Left lobe of liver (tissue), 2 donors: ENCODE results near the gene TWSG1. TPM values are rescaled to one million over a fixed set of nuclear protein-coding genes. Genes with fewer than 3 reads are reported as not detected.
"Not testable (repeated sequence)": the region's sequence is repeated elsewhere in the genome, so short reads cannot be mapped to it uniquely, and the experiment has no call there.

Experiments used
- ATAC-seq: fragments of 200-7000 bp; cut with Tn5 transposase; one replicate; pipeline ENCODE4 v1.9.1; 2020; ENCODE audit warnings: mild to moderate bottlenecking, moderate library complexity
- DNase-seq: peaks from one replicate; pipeline ENCODE4 v3.0.0-alpha.2; 2020; ENCODE audit warnings: low spot score
- total RNA-seq: library from RNA; stranded (reverse); gene quantifications from one replicate; pipeline ENCODE4 v1.2.1, GENCODE V29; 2021
- donor health status: DM: no; HTN: no; CAD: no; lungs with moderate emphysema.
- donor health status: DM: no; HTN: yes; CAD: no.

Gene TWSG1
- total RNA-seq, 1 donor from 2014 or later = 4.4 TPM

DNA sequence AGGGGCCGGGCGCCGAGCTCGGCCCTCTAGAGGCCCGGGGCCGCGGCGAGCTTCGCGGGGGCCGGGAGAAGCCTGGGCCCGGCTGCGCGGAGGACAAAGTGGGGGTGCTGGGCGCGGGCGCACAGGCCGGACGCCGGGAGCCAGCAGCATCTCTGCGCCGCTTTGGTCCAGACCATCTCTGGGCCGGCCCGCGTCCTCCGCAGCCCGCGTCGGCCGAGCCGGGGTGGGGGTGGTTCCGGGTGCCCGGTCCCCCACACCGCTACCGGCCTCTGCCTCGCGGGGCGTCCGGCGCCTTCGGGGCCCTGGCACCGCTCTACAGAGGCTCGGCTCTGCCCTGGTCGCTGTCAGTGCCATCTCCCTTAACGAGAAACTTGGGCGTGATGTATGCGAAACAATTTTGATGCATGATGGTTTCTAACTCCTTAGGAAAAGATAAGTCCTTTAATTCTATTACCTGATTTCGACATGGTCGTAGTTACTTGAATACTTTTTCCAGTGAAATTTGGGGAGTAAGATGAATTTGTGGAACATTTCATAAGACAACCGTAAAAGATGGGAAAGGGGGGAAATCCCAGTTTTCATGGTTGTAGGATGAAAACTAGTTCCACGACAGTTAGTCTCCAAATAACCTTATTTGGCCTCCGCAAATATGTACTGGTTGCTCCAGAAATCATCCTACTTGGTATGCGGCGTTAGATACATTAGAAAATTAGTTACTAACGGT is 562 bp downstream of the TWSG1 start:
- DNase-seq (no peak), ATAC-seq (peak; percentile 67)

DNA sequence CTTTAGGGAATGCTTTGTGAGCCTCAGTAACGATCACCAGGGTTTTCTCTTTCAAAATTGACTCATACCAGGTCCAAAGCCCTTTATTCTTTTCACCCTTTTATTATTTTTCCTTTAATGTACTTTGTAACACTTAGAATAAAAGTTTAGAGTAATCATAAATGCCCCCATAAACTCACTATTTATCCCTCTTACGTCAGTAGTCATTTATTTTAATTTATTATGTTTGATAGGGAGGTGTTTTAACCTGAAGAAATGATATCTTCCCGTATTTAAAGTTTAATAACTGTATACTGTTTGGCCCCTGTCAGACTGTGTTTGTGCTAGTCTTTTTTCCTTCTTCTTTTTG is 1.1 kb downstream of the TWSG1 start:
- ATAC-seq = no peak
- no peak for DNase-seq

DNA sequence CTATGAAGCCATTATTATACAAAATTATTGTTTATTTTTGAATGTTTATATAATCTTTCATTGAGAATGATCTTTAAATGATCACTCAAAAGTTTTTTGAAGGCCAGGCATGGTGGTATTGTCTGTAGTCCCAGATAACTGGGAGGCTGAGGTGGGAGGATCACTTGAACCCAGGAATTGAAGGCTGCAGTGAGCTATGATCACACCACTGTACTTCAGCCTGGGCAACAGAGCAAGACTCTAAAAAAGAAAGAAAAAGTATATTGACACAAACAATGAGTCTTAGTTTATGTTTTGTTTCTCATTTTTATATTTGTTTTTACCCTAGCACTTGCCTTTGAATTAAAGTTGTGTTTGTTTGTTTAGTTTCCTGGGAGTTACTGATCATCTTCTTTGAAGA is 2.3 kb downstream of the TWSG1 start:
- DNase-seq = no peak
- ATAC-seq = no peak

DNA sequence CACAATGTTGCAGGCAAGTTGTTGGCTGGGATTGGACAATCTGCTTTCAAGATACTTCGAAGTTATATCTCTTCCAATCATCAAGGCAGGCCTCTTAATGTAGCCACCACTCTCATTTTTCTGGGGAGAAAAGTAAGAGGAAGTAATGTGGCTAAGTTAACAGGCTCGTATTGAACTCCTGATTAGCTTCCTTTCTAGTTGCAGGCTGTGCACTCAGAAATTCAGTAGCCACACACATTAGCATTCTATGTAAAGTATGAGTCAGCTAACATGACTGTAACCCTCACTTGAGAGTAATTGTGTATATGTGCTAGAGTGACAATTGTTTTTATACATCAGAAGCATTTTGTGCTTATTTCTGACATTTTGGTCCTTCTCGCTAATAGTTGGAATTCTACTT is 3.3 kb downstream of the TWSG1 start:
- no peak for ATAC-seq
- no peak for DNase-seq

DNA sequence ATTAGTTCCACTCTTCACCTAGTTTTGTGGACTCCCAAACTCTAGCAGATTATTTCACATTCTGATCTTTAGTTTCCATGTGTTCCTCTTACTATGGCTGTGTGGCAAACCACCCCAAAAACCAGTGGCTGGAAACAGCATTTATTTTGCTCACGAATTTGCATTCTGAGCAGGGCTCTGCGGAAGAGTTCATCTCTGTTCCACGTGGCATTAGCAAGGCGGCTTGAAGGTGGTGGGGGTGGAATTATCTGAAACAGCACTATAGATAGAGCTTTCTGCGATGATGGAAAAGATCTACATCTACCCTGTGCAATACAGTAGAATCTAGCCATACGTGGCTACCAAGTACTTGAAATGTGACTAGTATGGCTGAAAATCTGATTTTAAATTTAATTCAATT is 5.9 kb downstream of the TWSG1 start:
- ATAC-seq (no peak), DNase-seq (no peak)

DNA sequence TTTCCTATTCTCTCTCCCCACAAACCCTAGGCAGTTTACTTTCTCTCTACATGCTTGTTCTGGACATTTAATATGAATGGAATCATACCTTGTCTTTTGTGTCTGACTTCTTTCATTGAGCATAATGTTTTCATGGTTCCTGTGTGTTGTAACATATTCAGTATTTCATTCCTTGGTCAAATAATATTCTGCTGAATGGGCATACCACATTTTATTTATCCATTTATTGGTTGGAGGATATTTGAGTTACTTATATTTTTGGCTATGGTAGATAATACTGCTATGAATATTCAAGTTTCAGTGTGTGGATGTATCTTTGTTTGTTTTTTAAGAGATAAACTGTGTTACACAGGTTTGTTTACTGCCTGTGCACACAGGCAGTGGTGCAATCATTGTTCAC is 9.0 kb downstream of the TWSG1 start:
- no peak for DNase-seq
- ATAC-seq = no peak

DNA sequence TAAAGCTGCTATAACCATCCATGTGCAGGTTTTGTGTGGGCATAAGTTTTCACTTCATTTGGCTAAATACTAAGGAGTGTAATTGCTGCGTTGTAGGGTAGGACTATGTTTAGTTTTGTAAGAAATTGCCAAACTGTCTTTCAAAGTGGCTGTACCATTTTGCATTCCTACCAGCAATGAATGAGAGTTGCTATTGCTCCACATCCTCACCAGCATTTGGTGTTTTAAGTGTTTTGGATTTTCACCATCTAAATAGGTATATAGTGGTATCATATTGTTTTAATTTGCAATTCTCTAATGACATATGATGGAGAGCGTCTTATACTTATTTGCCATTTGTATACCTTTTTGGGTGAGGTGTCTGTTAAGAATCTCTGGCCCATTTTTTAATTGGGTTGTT is 12.2 kb downstream of the TWSG1 start:
- no peak for ATAC-seq
- DNase-seq = no peak

DNA sequence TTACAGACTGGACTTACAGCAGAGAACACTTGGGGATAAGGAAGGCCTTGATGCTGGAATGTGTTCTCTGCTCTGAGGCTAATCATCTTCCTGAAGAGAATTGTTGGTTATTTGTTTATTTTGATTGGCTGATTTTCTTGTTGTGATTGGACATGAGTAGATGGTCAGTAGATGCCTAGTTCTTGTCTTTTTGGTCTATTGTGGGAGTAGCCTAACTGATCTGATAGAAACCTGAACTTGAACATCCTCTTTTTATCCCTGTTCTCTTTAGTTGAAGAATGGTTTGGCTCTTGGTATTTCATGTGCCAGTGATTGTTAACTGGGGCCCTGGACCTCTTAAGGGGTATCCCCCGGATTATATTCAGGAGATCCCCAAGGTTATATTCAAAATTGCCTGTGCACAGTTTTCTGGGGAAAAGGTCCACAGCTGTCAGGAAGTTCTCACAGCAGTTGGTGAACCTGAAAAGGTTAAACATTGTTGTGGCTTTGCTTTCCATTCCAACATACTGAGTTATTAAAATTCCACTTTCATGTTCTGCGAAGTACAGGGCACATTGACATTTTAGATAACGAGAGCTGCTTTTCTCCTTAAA is 13.6 kb downstream of the TWSG1 start:
- ATAC-seq = no peak
- no peak for DNase-seq

DNA sequence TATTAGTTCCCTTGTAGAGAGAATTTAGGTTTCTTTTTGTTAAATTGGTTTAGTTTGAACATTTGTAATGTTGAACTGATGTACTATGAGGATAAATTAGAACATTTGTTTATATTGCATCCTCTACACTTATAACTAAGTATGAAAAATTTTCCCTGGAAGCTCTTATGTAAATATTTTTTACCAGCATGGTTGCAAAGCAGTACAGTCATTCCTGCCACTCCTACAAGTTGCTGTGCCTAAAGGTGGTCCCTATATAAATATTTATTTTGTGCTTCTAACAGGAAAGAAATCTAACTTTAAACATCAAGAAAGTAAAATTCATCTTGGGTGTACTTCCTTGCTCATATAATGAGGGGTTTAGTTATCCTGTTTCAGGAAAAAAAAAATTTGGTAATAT is 14.2 kb downstream of the TWSG1 start:
- no peak for ATAC-seq
- no peak for DNase-seq

DNA sequence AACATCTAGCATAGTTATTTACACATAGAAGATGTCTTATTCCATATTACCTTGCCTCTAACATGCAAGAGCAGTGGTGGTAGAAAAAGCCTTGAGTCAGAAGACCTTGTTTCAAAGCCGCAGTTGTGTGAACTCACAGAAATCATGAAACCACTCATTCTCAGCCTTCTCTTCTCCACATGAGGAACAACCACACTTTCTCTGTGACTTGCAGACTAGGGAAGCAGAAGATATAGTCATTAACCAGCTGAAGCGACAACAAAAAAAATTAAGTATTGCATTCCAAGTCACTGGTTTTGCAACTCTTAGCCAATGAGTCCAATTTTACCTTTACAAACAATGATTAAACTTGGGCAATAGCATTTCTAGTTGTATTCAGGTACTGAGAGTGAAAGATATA is 19.0 kb downstream of the TWSG1 start:
- ATAC-seq = peak; percentile 48

DNA sequence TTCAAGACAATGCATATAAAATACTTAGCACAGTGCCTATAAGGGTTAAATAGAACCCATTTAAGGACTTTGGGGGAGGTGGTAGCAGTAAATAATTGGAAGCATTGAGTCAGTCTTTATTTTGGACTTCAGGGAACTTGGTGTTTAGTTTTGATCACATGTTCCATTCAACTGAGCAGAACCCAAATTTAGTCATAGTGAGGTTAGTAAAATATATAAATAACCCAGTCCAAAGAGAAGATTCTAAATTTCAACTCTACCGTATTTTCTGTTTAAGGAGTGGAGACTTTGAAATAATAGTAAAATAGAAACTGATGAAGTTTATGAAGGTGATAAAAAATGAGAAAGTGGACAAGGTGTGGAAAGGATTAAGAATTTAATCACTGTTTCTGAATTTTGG is 19.7 kb downstream of the TWSG1 start:
- DNase-seq (no peak), ATAC-seq (no peak)

More for the DNA sequence above, 19.0 kb downstream of the TWSG1 start:
- no peak for DNase-seq

DNA sequence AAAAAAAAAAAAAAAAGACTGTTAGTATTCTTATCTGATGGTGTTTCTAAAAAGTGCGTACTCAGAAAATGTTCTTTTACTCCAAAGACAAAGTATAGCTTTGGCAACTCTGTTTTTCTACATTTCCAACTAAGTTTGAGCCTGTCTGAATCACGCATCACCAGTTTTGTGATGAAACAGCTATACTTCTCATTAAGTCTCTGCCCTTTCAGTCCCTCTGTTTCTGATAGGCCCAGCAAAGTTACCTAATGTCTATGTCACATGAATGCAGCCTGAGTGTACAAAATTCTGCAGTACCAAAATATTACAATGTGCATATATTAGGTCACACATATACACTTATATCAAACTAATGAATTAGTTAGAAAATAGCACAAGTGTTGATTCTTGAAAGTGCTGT is 22.4 kb downstream of the TWSG1 start:
- DNase-seq (no peak), ATAC-seq (no peak)

DNA sequence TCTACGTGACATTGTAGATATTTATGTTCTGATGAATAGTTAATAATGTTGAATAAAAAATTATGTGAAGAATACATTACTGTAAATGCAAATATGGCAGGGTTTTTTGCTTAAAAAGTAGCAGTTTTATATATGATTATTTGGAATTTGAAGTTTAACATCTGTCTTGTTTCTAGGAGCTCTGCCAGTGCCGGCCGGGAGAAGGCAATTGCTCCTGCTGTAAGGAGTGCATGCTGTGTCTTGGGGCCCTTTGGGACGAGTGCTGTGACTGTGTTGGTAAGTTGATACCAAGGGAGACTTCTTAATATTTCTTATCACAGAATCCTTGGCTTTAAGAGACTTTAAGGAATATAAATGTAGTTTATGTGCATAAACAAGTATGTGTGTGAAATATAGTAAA is 25.2 kb downstream of the TWSG1 start:
- DNase-seq (no peak), ATAC-seq (no peak)

DNA sequence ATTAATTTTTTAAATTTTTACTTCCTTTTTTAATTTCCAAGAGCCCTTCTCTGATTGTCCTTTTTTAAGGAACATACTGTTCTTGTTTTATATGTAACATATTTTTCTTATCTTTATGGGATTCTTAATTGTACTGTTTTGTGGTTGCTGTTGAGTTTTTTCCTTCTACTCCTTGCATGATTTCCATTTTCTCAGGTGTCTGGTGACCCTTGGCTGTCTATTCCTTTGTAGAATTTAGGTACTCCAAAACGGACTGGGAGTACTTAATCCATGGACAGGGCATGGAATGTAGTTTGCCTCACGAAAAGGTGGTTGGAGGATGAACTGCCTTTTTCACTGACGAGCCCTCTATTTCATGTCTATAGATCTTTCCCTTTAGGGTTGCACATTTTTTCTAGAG is 26.6 kb downstream of the TWSG1 start:
- DNase-seq (no peak), ATAC-seq (no peak)

DNA sequence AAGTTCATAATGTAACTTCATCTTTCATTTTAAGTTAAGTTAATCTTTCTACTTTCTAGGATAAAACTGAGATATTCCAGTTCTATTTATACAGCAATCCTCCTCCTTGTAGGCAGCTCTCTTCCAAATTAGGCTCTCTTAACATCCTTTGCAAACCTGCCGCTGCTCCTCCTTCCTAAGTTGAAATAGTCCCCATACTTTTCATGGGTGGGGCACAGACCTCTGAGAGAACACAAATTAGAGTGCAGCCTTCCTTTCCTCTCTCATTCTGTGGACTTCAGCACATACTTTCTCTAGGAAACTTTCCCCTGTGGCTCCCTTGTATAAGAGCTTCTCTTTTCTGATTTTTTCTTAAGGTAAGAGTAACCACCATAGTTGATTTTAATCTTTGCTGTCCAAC is 28.3 kb downstream of the TWSG1 start:
- ATAC-seq (no peak), DNase-seq (no peak)

DNA sequence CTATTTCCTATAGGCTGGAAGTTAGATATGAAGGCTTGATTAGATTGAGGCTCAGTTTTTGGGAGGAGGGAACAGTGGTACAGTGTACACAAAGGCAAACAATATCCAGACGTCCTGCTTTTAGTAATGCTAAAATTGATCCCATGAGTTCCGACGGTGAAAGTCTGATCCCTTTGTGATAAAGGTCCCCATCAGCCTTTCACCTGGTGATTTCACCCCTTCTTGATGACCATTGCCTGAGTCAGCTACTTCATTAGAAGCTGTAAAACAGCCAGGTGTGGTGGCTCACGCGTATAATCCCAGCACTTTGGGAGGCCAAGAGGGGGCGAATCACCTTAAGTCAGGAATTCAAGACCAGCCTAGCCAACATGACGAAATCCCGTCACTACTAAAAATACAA is 29.7 kb downstream of the TWSG1 start:
- DNase-seq = no peak
- ATAC-seq = no peak

DNA sequence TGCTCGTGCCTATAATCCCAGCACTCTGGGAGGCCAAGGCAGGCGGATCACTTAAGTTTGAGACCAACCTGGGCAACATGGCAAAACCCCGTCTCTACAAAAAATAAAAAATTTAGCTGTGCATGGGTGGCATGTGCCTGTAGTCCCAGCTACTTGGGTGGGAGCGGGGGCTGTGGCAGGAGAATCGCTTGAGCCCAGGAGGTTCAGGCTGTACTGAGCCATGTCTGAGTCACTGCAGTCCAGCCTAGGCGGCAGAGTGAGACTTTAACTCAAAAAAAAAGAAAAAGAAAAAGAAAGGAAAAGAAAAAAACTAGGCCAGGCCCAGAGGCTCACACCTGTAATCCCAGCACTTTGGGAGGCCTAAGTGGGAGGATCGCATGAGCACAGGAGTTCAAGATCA is 30.8 kb downstream of the TWSG1 start:
- ATAC-seq = no peak
- no peak for DNase-seq

DNA sequence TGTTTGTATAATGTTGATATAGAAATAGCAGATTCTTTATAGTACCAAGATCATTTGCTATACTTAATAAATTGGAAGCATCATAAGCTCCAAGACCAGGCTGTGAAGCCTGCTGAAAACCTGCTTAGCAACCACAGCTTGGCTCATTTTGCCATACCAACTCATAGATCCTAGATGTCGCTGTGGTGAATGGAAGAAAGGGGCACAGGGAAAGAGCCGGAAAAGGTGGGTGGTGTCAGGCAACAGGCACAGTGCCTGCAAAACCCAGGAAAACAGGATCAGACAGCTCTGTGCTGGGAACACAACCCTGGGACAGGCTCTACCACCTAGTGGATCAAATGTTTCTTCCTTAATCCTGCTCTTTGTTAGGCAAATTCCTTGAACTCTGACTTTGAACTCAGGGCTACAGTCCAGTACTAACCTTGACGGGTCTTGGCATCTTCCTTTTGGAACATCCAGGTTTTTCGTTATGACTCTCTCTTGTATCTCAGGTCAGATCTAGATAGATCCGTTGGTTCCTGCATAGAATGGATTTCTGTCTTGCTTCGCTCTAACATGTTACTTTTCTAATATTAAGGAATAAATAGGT is 31.6 kb downstream of the TWSG1 start:
- ATAC-seq (peak; percentile 60), DNase-seq (no peak)

DNA sequence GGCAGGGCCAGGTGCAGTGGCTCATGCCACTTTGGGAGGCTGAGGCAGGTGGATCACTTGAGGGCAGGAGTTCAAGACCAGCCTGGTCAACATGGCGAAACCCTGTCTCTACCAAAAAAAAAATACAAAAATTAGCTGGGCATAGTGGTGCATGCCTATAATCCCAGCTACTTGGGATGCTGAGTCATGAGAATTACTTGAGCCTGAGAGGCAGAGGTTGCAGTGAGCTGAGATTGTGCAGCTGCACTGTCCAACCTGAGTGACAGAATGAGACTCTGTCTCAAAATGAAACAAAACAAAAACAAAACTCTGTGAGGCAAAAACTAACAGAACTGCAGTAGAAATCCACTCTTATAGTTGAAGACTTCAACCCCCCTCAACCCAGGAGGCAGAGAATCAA is 38.7 kb downstream of the TWSG1 start:
- not testable (repeated sequence) for ATAC-seq, DNase-seq

DNA sequence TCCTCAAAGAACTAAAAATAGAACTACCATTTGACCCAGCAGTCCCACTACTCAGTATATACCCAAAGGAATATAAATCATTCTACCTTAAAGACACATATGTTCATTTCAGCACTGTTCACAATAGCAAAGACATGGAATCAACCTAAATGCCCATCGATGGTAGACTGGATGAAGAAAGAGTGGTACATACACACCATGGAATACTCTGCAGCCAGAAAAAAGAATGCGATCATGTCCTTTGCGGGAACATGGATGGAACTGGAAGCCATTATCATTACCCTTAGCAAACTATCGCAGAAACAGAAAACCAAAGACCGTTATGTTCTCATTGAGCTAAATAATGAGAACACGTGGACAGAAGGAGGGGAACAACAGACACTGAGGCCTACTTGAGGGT is 44.5 kb downstream of the TWSG1 start:
- ATAC-seq = no peak

DNA sequence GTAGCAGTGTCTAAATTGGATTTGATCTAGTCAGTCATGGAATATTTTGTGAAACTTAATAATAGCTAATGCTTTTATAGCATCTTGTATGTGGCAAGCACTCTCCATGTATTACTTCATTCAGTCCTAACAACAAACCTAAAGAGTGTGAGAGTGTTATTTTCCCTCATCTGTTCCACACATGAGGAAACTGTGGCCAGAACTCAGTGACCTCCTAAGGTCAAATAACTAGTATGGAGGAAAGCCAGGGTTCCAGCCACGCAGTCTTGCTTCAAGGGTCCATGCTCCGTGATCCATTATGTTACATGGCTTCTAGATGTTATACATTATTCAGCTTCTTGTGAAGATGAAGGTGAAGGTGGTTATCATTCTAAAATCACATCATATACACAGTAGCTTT is 45.5 kb downstream of the TWSG1 start:
- DNase-seq (no peak), ATAC-seq (no peak)

More for the DNA sequence above, 44.5 kb downstream of the TWSG1 start:
- DNase-seq = no peak

DNA sequence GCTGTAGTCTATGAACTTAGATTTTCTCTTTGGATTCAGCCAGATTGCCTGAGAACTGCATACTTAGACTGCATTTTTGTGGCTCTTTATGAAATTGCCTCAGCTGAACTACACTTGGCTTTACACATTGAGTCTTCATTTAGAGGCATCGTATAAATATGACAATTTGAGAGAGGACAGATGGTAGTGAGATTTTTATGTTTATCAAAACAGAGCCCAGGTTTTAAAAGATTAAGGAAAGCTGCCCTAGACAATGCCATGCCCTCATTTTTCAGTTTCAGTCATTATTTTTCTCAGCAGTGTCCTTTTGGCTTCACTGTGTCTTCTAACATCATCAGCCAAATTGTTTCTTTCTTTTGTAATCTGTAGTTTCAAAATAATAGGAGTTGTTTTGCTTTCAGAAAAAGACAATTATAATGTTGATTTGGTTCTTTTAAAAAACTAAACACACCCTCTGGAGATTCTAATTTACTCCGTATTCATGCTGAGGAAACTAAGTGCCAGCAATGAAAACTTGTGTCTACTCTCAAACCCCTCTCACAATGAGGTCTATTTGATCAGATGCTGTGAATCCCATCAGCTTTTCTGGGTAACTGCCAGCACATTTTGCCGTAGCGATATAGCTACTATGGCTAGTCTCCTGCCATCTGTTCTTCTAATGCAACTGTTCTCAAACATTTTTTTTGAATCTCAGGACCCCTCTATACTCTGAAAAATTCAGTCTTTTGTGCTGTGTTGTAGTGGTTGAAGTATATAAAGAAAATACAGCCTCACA is 46.2 kb downstream of the TWSG1 start:
- DNase-seq = no peak

More for the DNA sequence above, 46.2 kb downstream of the TWSG1 start:
- no peak for ATAC-seq
